OCI-LY7 (cell line): Measurements from ENCODE around the gene HOXB8. TPM values are rescaled to one million over a fixed set of nuclear protein-coding genes. Genes with fewer than 3 reads are reported as not detected.

Source experiments
- BruUV-seq: library from RNA; stranded (reverse); fragments of 400-500 nt; replicated peaks from 2 replicates; lab custom pipeline; 2021; lab: Mats Ljungman, UMichigan
- CTCF ChIA-PET: fragments of 300-600 bp; sonication (Branson Sonifier 250); formaldehyde crosslinking; loops from one replicate; lab custom pipeline; 2022; ENCODE audit warnings: antibody characterized with exemption; ENCODE audit not compliant: unreplicated experiment; lab: Charles Lee
- POLR2A ChIA-PET: fragments of 300-600 bp; sonication (Branson Sonifier 250); formaldehyde crosslinking; loops from one replicate; lab custom pipeline; 2022; ENCODE audit warnings: antibody characterized with exemption; lab: Charles Lee
- DNase-seq: peaks from one replicate; pipeline ENCODE4 v3.0.0-alpha.2; 2015; ENCODE audit warnings: low spot score
- H2AFZ ChIP-seq: fragments of 200-600 bp; sonication (generic), shearing (Covaris generic); 2 replicates; pipeline ENCODE4 v1.6.1; 2014; ENCODE audit warnings: mild to moderate bottlenecking, antibody characterized with exemption, low read length, moderate library complexity
- H3K27ac ChIP-seq: fragments of 200-600 bp; sonication (generic); 2 replicates; pipeline ENCODE4 v1.5.1; 2014; ENCODE audit warnings: mixed run types, low read depth, mild to moderate bottlenecking, moderate library complexity, low read length, inconsistent platforms; ENCODE audit not compliant: poor library complexity, severe bottlenecking
- H3K36me3 ChIP-seq: fragments of 200-600 bp; sonication (generic); 2 replicates; pipeline ENCODE4 v1.6.1; 2014; ENCODE audit warnings: mild to moderate bottlenecking, antibody characterized with exemption, low read length, moderate library complexity, mixed read lengths; ENCODE audit not compliant: insufficient read depth
- H3K4me1 ChIP-seq: fragments of 200-600 bp; sonication (generic); 2 replicates; pipeline ENCODE4 v1.5.1; 2014; ENCODE audit warnings: mild to moderate bottlenecking, low read length; ENCODE audit not compliant: insufficient read depth, poor library complexity, severe bottlenecking
- H3K4me2 ChIP-seq: fragments of 200-600 bp; sonication (generic); 2 replicates; pipeline ENCODE4 v1.6.1; 2014; ENCODE audit warnings: mild to moderate bottlenecking, low read length
- H3K4me3 ChIP-seq: fragments of 200-600 bp; sonication (generic); 2 replicates; pipeline ENCODE4 v1.5.1; 2014; ENCODE audit warnings: mild to moderate bottlenecking, low read depth, low read length; ENCODE audit not compliant: poor library complexity, severe bottlenecking
- H3K79me2 ChIP-seq: fragments of 200-600 bp; sonication (generic); 2 replicates; pipeline ENCODE4 v1.6.1; 2016; ENCODE audit warnings: low read depth, mild to moderate bottlenecking, low read length, moderate library complexity, mixed read lengths; ENCODE audit not compliant: insufficient read depth
- H3K9me2 ChIP-seq: fragments of 200-600 bp; sonication (generic); 2 replicates; pipeline ENCODE4 v1.6.1; 2016; ENCODE audit warnings: mild to moderate bottlenecking, low read length, mixed read lengths; ENCODE audit not compliant: insufficient read depth
- H3K9me3 ChIP-seq: fragments of 200-600 bp; sonication (generic); 2 replicates; pipeline ENCODE4 v1.6.1; 2014; ENCODE audit warnings: mild to moderate bottlenecking, mixed run types, low read length, mixed read lengths
- H4K20me1 ChIP-seq: fragments of 200-600 bp; sonication (generic); 2 replicates; pipeline ENCODE4 v1.6.1; 2014; ENCODE audit warnings: mild to moderate bottlenecking, antibody characterized with exemption, low read length, moderate library complexity, mixed read lengths; ENCODE audit not compliant: insufficient read depth
- CTCF ChIP-seq: fragments of 200-600 bp; sonication (generic); conservative IDR thresholded peaks from 2 replicates; pipeline ENCODE4 v1.5.1; 2014; ENCODE audit warnings: mild to moderate bottlenecking, antibody characterized with exemption, low read length, moderate library complexity, mixed read lengths
- EZH2phosphoT487 ChIP-seq: fragments of 200-600 bp; sonication (generic); IDR thresholded peaks from 2 replicates; pipeline ENCODE4 v1.6.1; 2018; ENCODE audit warnings: low read depth, borderline replicate concordance, mild to moderate bottlenecking, mixed run types, antibody characterized with exemption, low read length, moderate library complexity, mixed read lengths
- intact Hi-C: fragments of 100-400 bp; cut with micrococcal nuclease; formaldehyde crosslinking; loops from one replicate; pipeline ENCODE4 v1.10.0; 2022; ENCODE audit not compliant: unreplicated experiment
- total RNA-seq, 2 experiments: library from RNA; depleted of rRNA in 1 of 2; stranded (reverse); fragments of >200 nt in 1 of 2; shearing (Covaris generic) in 1 of 2; gene quantifications; 2 replicates each; pipeline ENCODE4 v1.2.3, GENCODE V29; 2014 to 2022

HOXB8 gene
- total RNA-seq, 2 experiments from 2014 or later = not detected

- no peaks in the 10 kb centered on the region for H3K79me2 ChIP-seq
- intact Hi-C loops = no loop called here
Observed at GRCh38 chr17:48629411-48629759, 14.3 kb upstream of the HOXB8 start.

GRCh38 chr17:48628649-48629410 is 13.7 kb upstream of the HOXB8 start:
- Histone ChIP-seq H3K79me2 (no peaks in the 10 kb centered on the region), H3K4me3 (no peak overlapping the region), H3K36me3 (no peaks in the 10 kb centered on the region), H3K4me1 (no peaks in the 10 kb centered on the region), H3K4me2 (no peak overlapping the region), H3K27ac (no peak overlapping the region), H2AFZ (no peak overlapping the region), H3K9me2 (no peaks in the 10 kb centered on the region), H3K9me3 (no peaks in the 10 kb centered on the region), H4K20me1 (no peaks in the 10 kb centered on the region)
- no TSS peak for BruUV-seq
- ChIA-PET CTCF (no interaction called here), POLR2A (interaction anchor here (0.6 kb wide), 1 partner anchor 14 kb away, joined by 5 read pairs; no protein-coding TSS in a partner anchor)
- no peak for TF ChIP-seq CTCF
- TF ChIP-seq EZH2phosphoT487 = no peak
- DNase-seq = no peak
- intact Hi-C loops = no loop called here

More at GRCh38 chr17:48629411-48629759, 14.3 kb upstream of the HOXB8 start:
- TF ChIP-seq CTCF = no peak
- no peak for TF ChIP-seq EZH2phosphoT487
- Histone ChIP-seq H3K36me3 (no peaks in the 10 kb centered on the region), H3K9me2 (no peaks in the 10 kb centered on the region), H3K27ac (no peak overlapping the region), H2AFZ (no peak overlapping the region), H3K4me2 (no peak overlapping the region), H4K20me1 (no peaks in the 10 kb centered on the region), H3K4me1 (no peaks in the 10 kb centered on the region), H3K9me3 (no peaks in the 10 kb centered on the region), H3K4me3 (no peak overlapping the region)
- POLR2A ChIA-PET = no interaction called here
- no TSS peak for BruUV-seq
- DNase-seq = no peak
- CTCF ChIA-PET = no interaction called here
